HG02970 (cell line): Measurements from ENCODE around the gene OR2AK2.

Experiments
- ATAC-seq: cut with Tn5 transposase; IDR thresholded peaks from one replicate; pipeline ENCODE4 v1.9.1; 2021; ENCODE audit warnings: mild to moderate bottlenecking, moderate library complexity, moderate number of reproducible peaks; ENCODE audit not compliant: unreplicated experiment, low FRiP score

Gene OR2AK2, protein sequence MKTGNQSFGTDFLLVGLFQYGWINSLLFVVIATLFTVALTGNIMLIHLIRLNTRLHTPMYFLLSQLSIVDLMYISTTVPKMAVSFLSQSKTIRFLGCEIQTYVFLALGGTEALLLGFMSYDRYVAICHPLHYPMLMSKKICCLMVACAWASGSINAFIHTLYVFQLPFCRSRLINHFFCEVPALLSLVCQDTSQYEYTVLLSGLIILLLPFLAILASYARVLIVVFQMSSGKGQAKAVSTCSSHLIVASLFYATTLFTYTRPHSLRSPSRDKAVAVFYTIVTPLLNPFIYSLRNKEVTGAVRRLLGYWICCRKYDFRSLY

GRCh38 chr1:247964933-247965332 is at the start of gene OR2AK2:
Gene OR2AK2 (plus strand): TSS chr1:247965233. CDS start chr1:247965377, 144 bp downstream.
- no peak for ATAC-seq

GRCh38 chr1:247919952-247920351 is 45.1 kb upstream of the OR2AK2 start, which contains the start of gene OR2T8:
Gene OR2T8 (plus strand): TSS chr1:247920252. CDS start chr1:247921018, 766 bp downstream.
- no peak for ATAC-seq

- ATAC-seq: no peak
Observed at GRCh38 chr1:247923941-247924340, 41.1 kb upstream of the OR2AK2 start.

- no peak for ATAC-seq
Observed at GRCh38 chr1:247924868-247925267, 40.2 kb upstream of the OR2AK2 start, which contains the start of gene OR2AJ1. Gene OR2AJ1 (plus strand): TSS chr1:247924889. CDS start chr1:247933769, 8,880 bp downstream.

- ATAC-seq: no peak
Observed at GRCh38 chr1:247933989-247934388, 31.0 kb upstream of the OR2AK2 start.

GRCh38 chr1:247935781-247936180 is 29.3 kb upstream of the OR2AK2 start:
- no peak for ATAC-seq

- ATAC-seq: no peak
Observed at GRCh38 chr1:247936415-247936814, 28.6 kb upstream of the OR2AK2 start.

DNA sequence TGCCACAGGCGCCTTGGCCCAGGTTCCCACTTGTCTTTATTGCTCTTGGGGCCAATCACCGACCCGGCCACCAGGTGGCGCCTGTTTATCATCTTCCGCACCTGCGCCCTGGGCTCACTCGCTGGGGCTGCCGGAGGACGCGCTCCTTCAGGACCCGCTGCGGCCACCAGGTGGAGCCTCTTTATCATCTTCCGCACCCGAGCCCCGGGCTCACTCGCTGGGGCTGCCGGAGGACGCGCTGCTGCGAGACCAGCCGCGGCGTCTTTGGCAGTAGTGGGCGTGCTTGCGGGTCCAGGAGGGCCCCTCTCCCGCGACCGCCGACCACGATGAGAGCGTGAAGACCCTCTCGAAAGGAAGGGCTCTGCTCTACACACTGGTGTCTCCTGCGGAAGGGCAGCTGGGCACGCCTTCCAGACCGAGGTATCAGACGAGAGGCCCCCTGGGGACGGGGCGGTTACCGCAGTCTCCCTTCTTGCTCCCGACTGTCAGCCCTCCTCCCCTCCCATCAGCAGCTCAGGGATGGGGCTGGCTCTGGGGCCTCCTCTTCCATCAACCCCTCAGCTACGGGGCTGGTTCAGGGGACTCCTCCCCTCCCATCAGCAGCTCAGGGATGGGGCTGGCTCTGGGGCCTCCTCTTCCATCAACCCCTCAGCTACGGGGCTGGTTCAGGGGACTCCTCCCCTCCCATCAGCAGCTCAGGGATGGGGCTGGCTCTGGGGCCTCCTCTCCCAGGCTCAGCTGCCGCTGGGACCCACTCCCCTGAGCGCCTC is 27.9 kb upstream of the OR2AK2 start:
- peak; percentile 100 for ATAC-seq

DNA sequence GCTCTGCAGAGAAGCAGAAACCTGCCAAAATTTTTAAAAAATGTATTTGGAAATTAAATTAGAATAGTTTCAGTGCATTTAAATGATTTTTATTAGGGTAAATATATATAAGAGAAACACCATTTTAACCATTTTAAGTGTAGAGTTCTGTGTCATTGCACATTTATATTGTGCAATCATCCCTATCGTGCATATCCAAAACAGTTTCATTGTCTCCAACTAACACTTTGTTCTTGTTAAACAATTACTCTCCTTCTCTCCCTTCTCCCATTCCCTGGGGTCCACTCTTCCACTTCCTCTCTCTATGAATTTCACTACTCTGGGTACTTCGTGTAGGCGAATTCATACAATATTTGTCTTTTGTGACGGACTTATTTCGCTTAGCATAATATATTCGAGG is 22.4 kb upstream of the OR2AK2 start:
- ATAC-seq: no peak

- ATAC-seq: no peak
Observed at GRCh38 chr1:247948558-247948957, 16.5 kb upstream of the OR2AK2 start, which contains the start of gene OR2L8. Gene OR2L8 (plus strand): TSS chr1:247948858. CDS start chr1:247948858, 0 bp downstream.

DNA sequence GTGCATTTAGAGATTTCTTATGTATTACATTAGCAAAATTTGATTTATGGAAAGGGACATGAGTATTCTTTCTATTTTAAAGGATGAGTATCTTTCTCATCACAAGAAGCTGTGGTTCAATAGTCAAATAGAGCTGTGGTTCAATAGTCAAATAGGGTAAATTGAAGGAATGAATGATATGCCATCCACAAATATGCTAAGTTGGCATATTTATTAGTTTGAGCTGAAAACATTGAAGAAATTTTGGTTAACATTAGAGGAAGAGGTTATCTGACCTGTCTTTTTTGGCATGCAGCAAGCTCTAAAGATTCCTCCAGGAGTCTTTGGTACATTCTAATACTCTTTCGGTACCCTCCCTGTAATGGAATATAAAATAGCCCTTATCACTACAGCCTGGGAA is 11.6 kb upstream of the OR2AK2 start:
- ATAC-seq: no peak

GRCh38 chr1:247961791-247962190 is 3.2 kb upstream of the OR2AK2 start:
- ATAC-seq: no peak

GRCh38 chr1:247962911-247963588 is 2.0 kb upstream of the OR2AK2 start:
- ATAC-seq: no peak

GRCh38 chr1:247966532-247967204 is 1.6 kb downstream of the OR2AK2 start:
- ATAC-seq: peak; percentile 74

DNA sequence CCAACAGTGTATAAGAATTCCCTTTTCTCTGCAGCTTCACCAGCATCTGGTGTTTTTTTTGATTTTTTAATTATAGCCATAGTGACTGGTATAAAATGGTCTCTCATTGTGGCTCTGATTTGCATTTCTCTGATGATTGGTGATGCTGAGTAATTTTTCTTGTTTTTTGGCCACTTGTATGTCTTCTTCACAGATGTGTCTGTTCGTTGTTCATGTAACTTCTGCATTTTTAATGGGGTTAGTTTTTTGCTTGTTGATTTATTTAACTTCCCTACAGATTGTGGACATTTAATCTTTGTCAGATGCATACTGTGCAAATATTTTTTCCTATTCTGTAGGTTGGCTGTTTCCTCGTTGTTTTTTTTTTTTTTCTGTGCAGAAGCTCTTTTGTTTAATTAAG is 28.0 kb downstream of the OR2AK2 start:
- no peak for ATAC-seq

DNA sequence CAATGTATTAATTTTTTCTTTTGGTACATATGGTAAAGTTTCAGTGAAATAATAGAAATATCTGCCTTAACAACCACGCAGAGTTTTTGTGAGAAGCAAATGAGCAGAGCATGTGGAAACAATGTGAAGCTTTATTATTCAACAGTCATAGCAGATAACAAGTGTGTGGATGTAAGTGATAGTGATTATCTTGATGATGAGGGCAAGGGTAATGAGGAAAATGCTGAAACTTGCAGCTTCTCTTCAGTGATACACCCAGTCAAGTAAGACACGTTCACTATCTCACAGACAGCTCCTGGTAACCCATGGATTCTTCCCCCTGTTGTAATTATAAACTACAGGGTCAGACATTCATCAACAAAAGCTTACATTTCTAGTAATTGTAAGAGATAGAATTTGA is 33.8 kb downstream of the OR2AK2 start:
- no peak for ATAC-seq

DNA sequence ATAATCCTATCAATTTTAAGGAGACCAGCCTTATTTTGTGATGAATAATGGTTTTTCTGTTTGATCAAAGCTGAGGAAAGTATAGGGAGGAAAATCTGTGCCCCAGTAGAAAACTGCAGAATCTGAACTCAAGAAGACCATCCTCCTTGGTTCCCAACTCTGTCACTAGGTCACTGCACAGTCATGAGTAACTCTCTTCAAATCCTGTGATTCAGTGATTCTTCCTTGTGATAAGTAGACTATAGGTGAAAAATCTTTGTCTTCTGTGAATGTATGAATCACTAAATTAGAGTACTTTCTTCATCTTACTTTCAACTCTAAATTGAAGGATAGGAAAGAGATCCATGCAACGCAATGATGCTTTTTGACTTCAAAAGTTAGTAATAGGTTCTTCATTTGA is 35.1 kb downstream of the OR2AK2 start:
- no peak for ATAC-seq

GRCh38 chr1:248007778-248008177 is 42.7 kb downstream of the OR2AK2 start:
- ATAC-seq: no peak

- ATAC-seq: no peak
Observed at GRCh38 chr1:248009681-248010080, 44.6 kb downstream of the OR2AK2 start.

GRCh38 chr1:248013229-248013710 is 48.2 kb downstream of the OR2AK2 start, which contains the start of gene OR2L5:
Gene OR2L5 (plus strand): TSS chr1:248013660. CDS start chr1:248021948, 8,288 bp downstream.
- no peak for ATAC-seq
